Hepatocyte (in vitro differentiated cells): Measurements from ENCODE around the gene STS. TPM values are rescaled to one million over a fixed set of nuclear protein-coding genes. Genes with fewer than 3 reads are reported as not detected.
A peak's percentile ranks its signal among the peaks of the same experiment; 100 is the strongest.
"Not testable (repeated sequence)": the region's sequence is repeated elsewhere in the genome, so short reads cannot be mapped to it uniquely, and the experiment has no call there.

Source experiments
- DNase-seq: peaks from one replicate; pipeline ENCODE4 v3.0.0-alpha.2; 2016; ENCODE audit warnings: low spot score
- H2AFZ ChIP-seq: fragments of 200-600 bp; sonication (generic); 2 replicates; pipeline ENCODE4 v1.6.0; 2016; ENCODE audit warnings: antibody characterized with exemption, mild to moderate bottlenecking
- H3K27ac ChIP-seq: fragments of 200-600 bp; sonication (generic); 2 replicates; pipeline ENCODE4 v1.5.1; 2016; ENCODE audit warnings: mild to moderate bottlenecking
- H3K27me3 ChIP-seq: fragments of 200-600 bp; sonication (generic); 2 replicates; pipeline ENCODE4 v1.6.1; 2016
- H3K36me3 ChIP-seq: fragments of 200-600 bp; sonication (generic); replicated peaks from 2 replicates; pipeline ENCODE4 v1.5.1; 2016; ENCODE audit warnings: low read depth; ENCODE audit not compliant: insufficient read depth
- H3K4me1 ChIP-seq: fragments of 200-600 bp; sonication (generic); 2 replicates; pipeline ENCODE4 v1.5.1; 2016; ENCODE audit warnings: mild to moderate bottlenecking, moderate library complexity; ENCODE audit not compliant: insufficient read depth
- H3K4me2 ChIP-seq: fragments of 200-600 bp; sonication (generic); 2 replicates; pipeline ENCODE4 v1.6.0; 2016
- H3K4me3 ChIP-seq: fragments of 200-600 bp; sonication (generic); 2 replicates; pipeline ENCODE4 v1.5.1; 2016; ENCODE audit warnings: mild to moderate bottlenecking
- H3K79me2 ChIP-seq: fragments of 200-600 bp; sonication (generic); 2 replicates; pipeline ENCODE4 v1.6.0; 2017; ENCODE audit warnings: mild to moderate bottlenecking
- H3K9me2 ChIP-seq: fragments of 200-600 bp; sonication (generic); replicated peaks from 2 replicates; pipeline ENCODE4 v1.6.0; 2017; ENCODE audit warnings: mild to moderate bottlenecking; ENCODE audit not compliant: insufficient read depth
- H3K9me3 ChIP-seq: fragments of 200-600 bp; sonication (generic); 2 replicates; pipeline ENCODE4 v1.5.1; 2016; ENCODE audit warnings: low read depth, mild to moderate bottlenecking
- H4K20me1 ChIP-seq: fragments of 200-600 bp; sonication (generic); 2 replicates; pipeline ENCODE4 v1.6.0; 2016; ENCODE audit warnings: mild to moderate bottlenecking; ENCODE audit not compliant: insufficient read depth, poor library complexity, severe bottlenecking
- CTCF ChIP-seq: fragments of 200-600 bp; sonication (generic); IDR thresholded peaks from 2 replicates; pipeline ENCODE4 v1.5.1; 2016; ENCODE audit warnings: antibody characterized with exemption, mild to moderate bottlenecking; ENCODE audit not compliant: poor library complexity
- EZH2 ChIP-seq: fragments of 200-600 bp; sonication (generic); IDR thresholded peaks from 2 replicates; pipeline ENCODE4 v1.6.1; 2016; ENCODE audit warnings: antibody characterized with exemption, mild to moderate bottlenecking, borderline replicate concordance
- EZH2phosphoT487 ChIP-seq: fragments of 200-600 bp; sonication (generic); IDR thresholded peaks from one replicate; pipeline ENCODE4 v1.6.1; 2018; ENCODE audit warnings: antibody characterized with exemption, mild to moderate bottlenecking, low read depth, moderate library complexity; ENCODE audit not compliant: unreplicated experiment, severe bottlenecking
- WGBS: methylation state at CpG from one replicate; pipeline ENCODE4 v1.1.6; 2016; ENCODE audit warnings: low lambda C conversion rate; ENCODE audit errors: missing lambda C conversion rate; 5-methylcytosine and 5-hydroxymethylcytosine counted together
- polyA plus RNA-seq: library from polyadenylated mRNA; unstranded; fragments of >200 nt; fragmentation: Nextera tagmentation; extraction: Ambion mirVana; gene quantifications from 2 replicates; pipeline ENCODE4 v1.2.1, GENCODE V29; 2016
- total RNA-seq: library from RNA; depleted of rRNA; stranded (reverse); fragments of >200 nt; gene quantifications from 2 replicates; pipeline ENCODE4 v1.2.3, GENCODE V29; 2014

The STS gene
- total and polyA plus RNA-seq, 2 experiments from 2014 or later = 4.4 to 6.5 TPM

- Histone ChIP-seq H3K9me2 (no peaks in the 10 kb centered on the region), H3K9me3 (no peaks in the 10 kb centered on the region), H3K27me3 (no peaks in the 10 kb centered on the region), H2AFZ (no peak overlapping the region), H3K4me2 (no peak overlapping the region), H3K4me1 (no peaks in the 10 kb centered on the region), H3K79me2 (no peaks in the 10 kb centered on the region), H3K27ac (no peak overlapping the region), H3K4me3 (no peak overlapping the region), H4K20me1 (no peaks in the 10 kb centered on the region), H3K36me3 (no peaks in the 10 kb centered on the region)
- 86% methylated on average over 1 of the region's 1 CpG for WGBS
- TF ChIP-seq EZH2phosphoT487 = no peak
- no peak for TF ChIP-seq EZH2
- DNase-seq = no peak
Observed at GRCh38 chrX:7168371-7168770, 20.9 kb downstream of the STS start.

- H3K27ac ChIP-seq = no peak overlapping the region
- no peak overlapping the region for H3K4me3 ChIP-seq
- H3K4me2 ChIP-seq = no peak overlapping the region
- no peaks in the 10 kb centered on the region for H3K4me1 ChIP-seq
- no peaks in the 10 kb centered on the region for H3K79me2 ChIP-seq
- no peaks in the 10 kb centered on the region for H3K9me3 ChIP-seq
- H3K9me2 ChIP-seq = no peaks in the 10 kb centered on the region
- TF ChIP-seq CTCF (no peak), EZH2phosphoT487 (no peak), EZH2 (no peak)
- no peaks in the 10 kb centered on the region for H3K36me3 ChIP-seq
- DNase-seq = no peak
- WGBS = 69% methylated on average over 3 of the region's 3 CpGs
- no peaks in the 10 kb centered on the region for H4K20me1 ChIP-seq
- no peak overlapping the region for H2AFZ ChIP-seq
- H3K27me3 ChIP-seq = no peaks in the 10 kb centered on the region
Observed at GRCh38 chrX:7169627-7170026, 22.1 kb downstream of the STS start.

- Histone ChIP-seq H3K9me3 (no peaks in the 10 kb centered on the region), H3K4me1 (no peaks in the 10 kb centered on the region), H3K36me3 (no peaks in the 10 kb centered on the region), H2AFZ (no peak overlapping the region), H4K20me1 (no peaks in the 10 kb centered on the region), H3K4me2 (no peak overlapping the region), H3K27ac (no peak overlapping the region), H3K9me2 (no peaks in the 10 kb centered on the region), H3K79me2 (no peaks in the 10 kb centered on the region), H3K4me3 (no peak overlapping the region), H3K27me3 (no peaks in the 10 kb centered on the region)
- no peak for TF ChIP-seq EZH2phosphoT487
- no peak for TF ChIP-seq EZH2
- TF ChIP-seq CTCF = no peak
- peak; percentile 8 for DNase-seq
- WGBS = 76% methylated on average over 3 of the region's 3 CpGs
Observed at GRCh38 chrX:7170898-7171297, 23.4 kb downstream of the STS start.

GRCh38 chrX:7178859-7179258 is 31.3 kb downstream of the STS start:
- H3K27ac ChIP-seq, H3K9me3 ChIP-seq, H3K9me2 ChIP-seq, H3K4me3 ChIP-seq, H3K27me3 ChIP-seq, H4K20me1 ChIP-seq, H3K4me2 ChIP-seq, H3K36me3 ChIP-seq, H3K4me1 ChIP-seq, H2AFZ ChIP-seq, DNase-seq, H3K79me2 ChIP-seq: not testable (repeated sequence)
- 68% methylated on average over 2 of the region's 2 CpGs for WGBS

- Histone ChIP-seq H2AFZ (no peak overlapping the region), H3K79me2 (no peaks in the 10 kb centered on the region), H4K20me1 (no peaks in the 10 kb centered on the region), H3K9me2 (no peaks in the 10 kb centered on the region), H3K4me3 (no peak overlapping the region), H3K36me3 (no peaks in the 10 kb centered on the region), H3K4me1 (no peaks in the 10 kb centered on the region), H3K27me3 (no peaks in the 10 kb centered on the region), H3K4me2 (no peak overlapping the region), H3K27ac (no peak overlapping the region), H3K9me3 (no peaks in the 10 kb centered on the region)
- TF ChIP-seq EZH2phosphoT487 (no peak), CTCF (no peak), EZH2 (no peak)
- WGBS = 87% methylated on average over 2 of the region's 2 CpGs
- DNase-seq = no peak
Observed at GRCh38 chrX:7179446-7179845, 31.9 kb downstream of the STS start.
